GM13976 (cell line): ENCODE measurements around the gene LBX1.

Experiments
- DNase-seq: peaks from one replicate; pipeline ENCODE4 v3.0.0; 2012; ENCODE audit warnings: low spot score
- CTCF ChIP-seq: IDR thresholded peaks from 2 replicates; pipeline ENCODE4 v1.5.1; 2012; ENCODE audit warnings: borderline replicate concordance, mild to moderate bottlenecking; ENCODE audit not compliant: insufficient read depth; ENCODE audit errors: extremely low read depth, missing control alignments, control extremely low read depth
- in situ Hi-C: fragments of 300-500 bp; cut with MboI; formaldehyde crosslinking; loops from one replicate; pipeline ENCODE4 v1.12.0; 2022; ENCODE audit warnings: low sequenced_read_pairs, mixed read lengths, inconsistent platforms; ENCODE audit not compliant: unreplicated experiment

The LBX1 gene

GRCh38 chr10:101231092-101231491, 1.8 kb upstream of the LBX1 start:
- no peak for DNase-seq
- in situ Hi-C loops: no loop called here
- TF ChIP-seq CTCF: no peak

GRCh38 chr10:101230183-101230917, 1.1 kb upstream of the LBX1 start:
- in situ Hi-C loops: no loop called here
- DNase-seq: no peak
- no peak for TF ChIP-seq CTCF

GRCh38 chr10:101228966-101229265, 347 bp downstream of the LBX1 start:
- no peak for DNase-seq
- in situ Hi-C loops: no loop called here
- no peak for TF ChIP-seq CTCF

- DNase-seq: no peak
- TF ChIP-seq CTCF: no peak
- in situ Hi-C loops: no loop called here
These were observed 904 bp downstream of the LBX1 start for GRCh38 chr10:101228153-101228965.

GRCh38 chr10:101227429-101228152, 1.7 kb downstream of the LBX1 start:
- in situ Hi-C loops: no loop called here
- TF ChIP-seq CTCF: no peak
- DNase-seq: no peak

GRCh38 chr10:101226491-101227428, 2.5 kb downstream of the LBX1 start:
- DNase-seq: no peak
- TF ChIP-seq CTCF: no peak
- in situ Hi-C loops: no loop called here
